WTC11 (cell line): ENCODE measurements around the gene KHDC4. TPM values are rescaled to one million over a fixed set of nuclear protein-coding genes. Genes with fewer than 3 reads are reported as not detected.

Experiments used
- ATAC-seq: fragments of 200-7000 bp; cut with Tn5 transposase; 2 replicates; pipeline ENCODE4 v1.10.0; 2021; ENCODE audit warnings: mild to moderate bottlenecking, moderate library complexity
- CTCF ChIA-PET: fragments of 300-600 bp; sonication (Branson Sonifier 250); formaldehyde crosslinking; loops from one replicate; lab custom pipeline; 2021; ENCODE audit warnings: antibody characterized with exemption; lab: Charles Lee
- POLR2A ChIA-PET: fragments of 350-600 bp; sonication (Branson Sonifier 250); formaldehyde crosslinking; loops from one replicate; lab custom pipeline; 2021; ENCODE audit warnings: antibody characterized with exemption; lab: Charles Lee
- DNase-seq: peaks from one replicate; pipeline ENCODE4 v3.0.0; 2021; ENCODE audit warnings: low spot score
- H3K27ac Mint-ChIP-seq: 2 replicates; pipeline ENCODE4 v1.8.0; 2021; ENCODE audit warnings: mixed read lengths
- H3K27me3 Mint-ChIP-seq: 2 replicates; pipeline ENCODE4 v1.8.0; 2021; ENCODE audit warnings: low read depth, mild to moderate bottlenecking, moderate library complexity, mixed read lengths
- H3K36me3 Mint-ChIP-seq: 2 replicates; pipeline ENCODE4 v1.8.0; 2021; ENCODE audit warnings: mixed read lengths
- H3K4me1 Mint-ChIP-seq: 2 replicates; pipeline ENCODE4 v1.8.0; 2022; ENCODE audit warnings: mixed read lengths
- H3K4me3 Mint-ChIP-seq: 2 replicates; pipeline ENCODE4 v1.8.0; 2021; ENCODE audit warnings: mild to moderate bottlenecking, moderate library complexity, mixed read lengths
- H3K9me3 Mint-ChIP-seq: 2 replicates; pipeline ENCODE4 v1.8.0; 2021; ENCODE audit warnings: mixed read lengths
- EMX1 ChIP-seq: fragments of 250-450 bp; sonication (Bioruptor Pico); IDR thresholded peaks from 2 replicates; pipeline ENCODE4 v1.8.0; 2021; ENCODE audit warnings: mild to moderate bottlenecking
- ERG ChIP-seq: fragments of 250-450 bp; sonication (Bioruptor Pico); IDR thresholded peaks from 2 replicates; pipeline ENCODE4 v1.8.0; 2021; ENCODE audit warnings: mild to moderate bottlenecking
- FOXK1 ChIP-seq: sonication (generic); formaldehyde crosslinking; IDR thresholded peaks from 2 replicates; pipeline ENCODE4 v1.8.0; 2022; ENCODE audit warnings: mild to moderate bottlenecking, moderate library complexity, missing genetic modification reagents
- NFATC4 ChIP-seq: fragments of 250-450 bp; sonication (Bioruptor Pico); IDR thresholded peaks from 2 replicates; pipeline ENCODE4 v1.9.0; 2021; ENCODE audit warnings: mild to moderate bottlenecking
- NR2C2 ChIP-seq: sonication (generic); formaldehyde crosslinking; IDR thresholded peaks from 2 replicates; pipeline ENCODE4 v1.8.0; 2022; ENCODE audit warnings: mild to moderate bottlenecking, missing genetic modification reagents
- NR3C1 ChIP-seq: sonication (generic); formaldehyde crosslinking; conservative IDR thresholded peaks from 2 replicates; pipeline ENCODE4 v1.8.1; 2023; ENCODE audit warnings: low read depth, mild to moderate bottlenecking, missing genetic modification reagents
- OVOL2 ChIP-seq: fragments of 250-450 bp; sonication (Bioruptor Pico); IDR thresholded peaks from 2 replicates; pipeline ENCODE4 v1.9.0; 2021; ENCODE audit warnings: mild to moderate bottlenecking, borderline replicate concordance
- SMAD3 ChIP-seq: sonication (generic); formaldehyde crosslinking; IDR thresholded peaks from 2 replicates; pipeline ENCODE4 v1.8.0; 2022; ENCODE audit warnings: missing genetic modification reagents, mild to moderate bottlenecking, borderline replicate concordance
- SP1 ChIP-seq: sonication (generic); formaldehyde crosslinking; conservative IDR thresholded peaks from 2 replicates; pipeline ENCODE4 v1.8.1; 2022; ENCODE audit warnings: missing genetic modification reagents
- TCF7 ChIP-seq: sonication (generic); formaldehyde crosslinking; IDR thresholded peaks from 2 replicates; pipeline ENCODE4 v1.8.0; 2022; ENCODE audit warnings: mild to moderate bottlenecking, low read depth, missing genetic modification reagents, moderate library complexity
- TEAD1 ChIP-seq: sonication (generic); formaldehyde crosslinking; IDR thresholded peaks from 2 replicates; pipeline ENCODE4 v1.8.0; 2022; ENCODE audit warnings: mild to moderate bottlenecking, missing genetic modification reagents
- ZBTB21 ChIP-seq: sonication (generic); formaldehyde crosslinking; IDR thresholded peaks from 2 replicates; pipeline ENCODE4 v1.8.1; 2023; ENCODE audit warnings: mild to moderate bottlenecking, missing genetic modification reagents, borderline replicate concordance
- ZBTB43 ChIP-seq: sonication (generic); formaldehyde crosslinking; IDR thresholded peaks from 2 replicates; pipeline ENCODE4 v1.8.1; 2023; ENCODE audit warnings: mild to moderate bottlenecking, missing genetic modification reagents
- ZNF121 ChIP-seq: sonication (generic); formaldehyde crosslinking; IDR thresholded peaks from 2 replicates; pipeline ENCODE4 v1.8.0; 2023; ENCODE audit warnings: missing genetic modification reagents
- ZNF416 ChIP-seq: fragments of 250-450 bp; sonication (Bioruptor Pico); IDR thresholded peaks from 2 replicates; pipeline ENCODE4 v1.9.0; 2021; ENCODE audit warnings: mild to moderate bottlenecking, inconsistent platforms
- ZNF423 ChIP-seq: fragments of 250-450 bp; sonication (Bioruptor Pico); IDR thresholded peaks from 2 replicates; pipeline ENCODE4 v2.1.2; 2022; ENCODE audit warnings: mild to moderate bottlenecking, moderate library complexity
- ZNF671 ChIP-seq: fragments of 250-450 bp; sonication (Bioruptor Pico); IDR thresholded peaks from 2 replicates; pipeline ENCODE4 v1.8.0; 2021; ENCODE audit warnings: mild to moderate bottlenecking
- total RNA-seq: library from RNA; stranded (reverse); gene quantifications from 3 replicates; pipeline ENCODE4 v1.2.3, GENCODE V29; 2021
- TF ChIP-seq, protein P1 (sequence below): sonication (generic); formaldehyde crosslinking; IDR thresholded peaks from 2 replicates; pipeline ENCODE4 v1.8.1; 2023; ENCODE audit warnings: mild to moderate bottlenecking, moderate library complexity, missing genetic modification reagents
- TF ChIP-seq, protein P2 (sequence below): sonication (generic); formaldehyde crosslinking; IDR thresholded peaks from 2 replicates; pipeline ENCODE4 v1.8.1; 2022; ENCODE audit warnings: mild to moderate bottlenecking, moderate library complexity, missing genetic modification reagents
- TF ChIP-seq, protein P3 (sequence below): sonication (generic); formaldehyde crosslinking; IDR thresholded peaks from 2 replicates; pipeline ENCODE4 v1.8.0; 2022; ENCODE audit warnings: mild to moderate bottlenecking, missing genetic modification reagents
- TF ChIP-seq, protein P4 (sequence below): sonication (generic); formaldehyde crosslinking; IDR thresholded peaks from 2 replicates; pipeline ENCODE4 v1.8.1; 2023; ENCODE audit warnings: mild to moderate bottlenecking, missing genetic modification reagents, moderate library complexity
- TF ChIP-seq, protein P5 (sequence below): fragments of 250-450 bp; sonication (Bioruptor Pico); IDR thresholded peaks from 2 replicates; pipeline ENCODE4 v1.9.0; 2021; ENCODE audit warnings: mild to moderate bottlenecking

The KHDC4 gene
- total RNA-seq, 1 experiment from 2014 or later: 64.4 TPM

DNA sequence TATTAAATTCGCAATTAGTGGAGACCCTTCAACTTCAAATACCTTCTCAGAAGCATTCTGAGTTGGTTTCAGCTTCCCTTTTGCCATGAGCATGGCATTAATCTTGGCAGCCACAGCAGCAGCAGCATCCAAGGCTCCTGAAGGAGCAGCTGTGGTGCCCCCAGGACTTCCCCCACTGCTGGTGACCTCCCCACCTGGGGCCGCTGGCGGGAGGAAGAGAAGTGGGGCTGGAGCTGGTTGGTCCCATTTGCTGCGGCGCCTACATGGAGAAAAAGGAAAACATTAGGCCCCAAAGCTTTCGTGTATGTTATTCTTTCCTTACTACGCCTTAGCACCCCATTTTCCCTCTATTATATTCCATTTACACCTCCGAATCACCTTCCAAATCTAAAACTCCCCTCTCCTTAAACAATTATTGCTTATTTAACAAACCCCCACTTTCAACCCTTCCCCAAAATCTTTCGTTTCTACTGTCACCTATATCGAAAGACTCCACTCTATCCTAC lies 569 bp downstream of the KHDC4 start:
- no peaks in the 10 kb centered on the region for H3K9me3 Mint-ChIP-seq
- peaks cover 42% of the 10 kb centered on the region for H3K36me3 Mint-ChIP-seq
- no peak overlapping the region for H3K27ac Mint-ChIP-seq
- CTCF ChIA-PET: interaction anchor here (1.1 to 4.4 kb wide), 7 partner anchors 11 to 196 kb away, joined by 3 to 26 read pairs (median 7); partner anchors contain the start of gene SYT11
- ATAC-seq (no peak), DNase-seq (no peak)
- no peak overlapping the region for H3K4me3 Mint-ChIP-seq
- TF ChIP-seq ZNF121 (CRISPR knock-in tag): 0 out of 2 replicates have a peak, but pooled peaks have one; percentile 14
- TF ChIP-seq ZBTB21 (CRISPR knock-in tag): no peak
- TF ChIP-seq, all 79 proteins: peak for 1
- H3K27me3 Mint-ChIP-seq: no peaks in the 10 kb centered on the region
- H3K4me1 Mint-ChIP-seq: peaks cover 20% of the 10 kb centered on the region
- POLR2A ChIA-PET: interaction anchor here (0.9 to 1.5 kb wide), 3 partner anchors 41 to 127 kb away, joined by 3 to 9 read pairs (median 5); partner anchors contain the start of gene RAB25

DNA sequence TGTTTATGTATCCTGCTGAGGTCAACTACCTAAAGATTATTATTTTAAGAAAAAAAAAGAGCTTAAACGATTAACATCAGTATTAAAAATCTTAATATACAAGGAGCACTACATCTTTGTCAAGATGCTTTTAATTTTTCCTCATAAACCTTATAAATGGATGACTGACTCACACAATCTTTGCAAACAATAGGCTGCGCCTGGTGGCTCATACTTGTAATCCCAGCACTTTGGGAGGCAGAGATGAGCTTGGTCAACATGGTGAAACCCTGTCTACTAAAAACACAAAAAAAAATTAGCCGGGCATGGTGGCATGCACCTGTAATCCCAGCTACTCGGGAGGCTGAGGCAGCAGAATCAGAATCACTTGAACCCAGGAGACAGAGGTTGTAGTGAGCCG lies 1.7 kb downstream of the KHDC4 start:
- peaks cover 52% of the 10 kb centered on the region for H3K36me3 Mint-ChIP-seq
- POLR2A ChIA-PET: no interaction called here
- no peaks in the 10 kb centered on the region for H3K27me3 Mint-ChIP-seq
- H3K4me1 Mint-ChIP-seq: peaks cover 15% of the 10 kb centered on the region
- TF ChIP-seq OVOL2 (CRISPR knock-in tag): no peak
- TF ChIP-seq FOXK1 (CRISPR knock-in tag): no peak
- no peak for TF ChIP-seq ERG (CRISPR knock-in tag)
- TF ChIP-seq ZNF423 (CRISPR knock-in tag): no peak
- TF ChIP-seq, protein P1, sequence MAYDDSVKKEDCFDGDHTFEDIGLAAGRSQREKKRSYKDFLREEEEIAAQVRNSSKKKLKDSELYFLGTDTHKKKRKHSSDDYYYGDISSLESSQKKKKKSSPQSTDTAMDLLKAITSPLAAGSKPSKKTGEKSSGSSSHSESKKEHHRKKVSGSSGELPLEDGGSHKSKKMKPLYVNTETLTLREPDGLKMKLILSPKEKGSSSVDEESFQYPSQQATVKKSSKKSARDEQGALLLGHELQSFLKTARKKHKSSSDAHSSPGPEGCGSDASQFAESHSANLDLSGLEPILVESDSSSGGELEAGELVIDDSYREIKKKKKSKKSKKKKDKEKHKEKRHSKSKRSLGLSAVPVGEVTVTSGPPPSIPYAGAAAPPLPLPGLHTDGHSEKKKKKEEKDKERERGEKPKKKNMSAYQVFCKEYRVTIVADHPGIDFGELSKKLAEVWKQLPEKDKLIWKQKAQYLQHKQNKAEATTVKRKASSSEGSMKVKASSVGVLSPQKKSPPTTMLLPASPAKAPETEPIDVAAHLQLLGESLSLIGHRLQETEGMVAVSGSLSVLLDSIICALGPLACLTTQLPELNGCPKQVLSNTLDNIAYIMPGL (CRISPR knock-in tag): no peak
- TF ChIP-seq EMX1: no peak
- TF ChIP-seq NFATC4 (CRISPR knock-in tag): no peak
- no peak for TF ChIP-seq NR2C2
- TF ChIP-seq SP1 (CRISPR knock-in tag): no peak
- TF ChIP-seq, protein P2, sequence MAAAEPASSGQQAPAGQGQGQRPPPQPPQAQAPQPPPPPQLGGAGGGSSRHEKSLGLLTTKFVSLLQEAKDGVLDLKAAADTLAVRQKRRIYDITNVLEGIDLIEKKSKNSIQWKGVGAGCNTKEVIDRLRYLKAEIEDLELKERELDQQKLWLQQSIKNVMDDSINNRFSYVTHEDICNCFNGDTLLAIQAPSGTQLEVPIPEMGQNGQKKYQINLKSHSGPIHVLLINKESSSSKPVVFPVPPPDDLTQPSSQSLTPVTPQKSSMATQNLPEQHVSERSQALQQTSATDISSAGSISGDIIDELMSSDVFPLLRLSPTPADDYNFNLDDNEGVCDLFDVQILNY (CRISPR knock-in tag): no peak
- TF ChIP-seq ZNF416: no peak
- TF ChIP-seq NR3C1 (CRISPR knock-in tag): no peak
- TF ChIP-seq, protein P3, sequence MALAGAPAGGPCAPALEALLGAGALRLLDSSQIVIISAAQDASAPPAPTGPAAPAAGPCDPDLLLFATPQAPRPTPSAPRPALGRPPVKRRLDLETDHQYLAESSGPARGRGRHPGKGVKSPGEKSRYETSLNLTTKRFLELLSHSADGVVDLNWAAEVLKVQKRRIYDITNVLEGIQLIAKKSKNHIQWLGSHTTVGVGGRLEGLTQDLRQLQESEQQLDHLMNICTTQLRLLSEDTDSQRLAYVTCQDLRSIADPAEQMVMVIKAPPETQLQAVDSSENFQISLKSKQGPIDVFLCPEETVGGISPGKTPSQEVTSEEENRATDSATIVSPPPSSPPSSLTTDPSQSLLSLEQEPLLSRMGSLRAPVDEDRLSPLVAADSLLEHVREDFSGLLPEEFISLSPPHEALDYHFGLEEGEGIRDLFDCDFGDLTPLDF (CRISPR knock-in tag): no peak
- TF ChIP-seq TEAD1: no peak
- TF ChIP-seq, protein P4, sequence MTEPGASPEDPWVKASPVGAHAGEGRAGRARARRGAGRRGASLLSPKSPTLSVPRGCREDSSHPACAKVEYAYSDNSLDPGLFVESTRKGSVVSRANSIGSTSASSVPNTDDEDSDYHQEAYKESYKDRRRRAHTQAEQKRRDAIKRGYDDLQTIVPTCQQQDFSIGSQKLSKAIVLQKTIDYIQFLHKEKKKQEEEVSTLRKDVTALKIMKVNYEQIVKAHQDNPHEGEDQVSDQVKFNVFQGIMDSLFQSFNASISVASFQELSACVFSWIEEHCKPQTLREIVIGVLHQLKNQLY (CRISPR knock-in tag): no peak
- TF ChIP-seq TCF7: no peak
- no peak for TF ChIP-seq ZNF671 (CRISPR knock-in tag)
- TF ChIP-seq SMAD3 (CRISPR knock-in tag): no peak
- no peak for TF ChIP-seq ZBTB43 (CRISPR knock-in tag)
- TF ChIP-seq, protein P5, sequence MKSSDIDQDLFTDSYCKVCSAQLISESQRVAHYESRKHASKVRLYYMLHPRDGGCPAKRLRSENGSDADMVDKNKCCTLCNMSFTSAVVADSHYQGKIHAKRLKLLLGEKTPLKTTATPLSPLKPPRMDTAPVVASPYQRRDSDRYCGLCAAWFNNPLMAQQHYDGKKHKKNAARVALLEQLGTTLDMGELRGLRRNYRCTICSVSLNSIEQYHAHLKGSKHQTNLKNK: no peak
- no peak for ATAC-seq
- no peaks in the 10 kb centered on the region for H3K9me3 Mint-ChIP-seq
- DNase-seq: no peak
- H3K27ac Mint-ChIP-seq: no peak overlapping the region
- CTCF ChIA-PET: interaction anchor here (0.7 to 4.4 kb wide), 3 partner anchors 46 to 76 kb away, joined by 5 to 26 read pairs (median 5); no protein-coding TSS in a partner anchor
- peak overlapping the region; percentile 45 for H3K4me3 Mint-ChIP-seq
